Neuron (in vitro differentiated cells): ENCODE results near the gene SPAST.
A peak's percentile ranks its signal among the peaks of the same experiment; 100 is the strongest.
"Not testable (repeated sequence)": the region's sequence is repeated elsewhere in the genome, so short reads cannot be mapped to it uniquely, and the experiment has no call there.

Experiments used
- H2AFZ ChIP-seq: one replicate; pipeline ENCODE4 v1.6.1; 2013; ENCODE audit warnings: low read depth, mild to moderate bottlenecking, inconsistent platforms, low read length, moderate library complexity
- H3K27me3 ChIP-seq: one replicate; pipeline ENCODE4 v1.6.1; 2013; ENCODE audit warnings: low read length; ENCODE audit not compliant: insufficient read depth
- H3K36me3 ChIP-seq: one replicate; pipeline ENCODE4 v1.6.1; 2013; ENCODE audit warnings: low read length; ENCODE audit not compliant: insufficient read depth
- H3K4me1 ChIP-seq: one replicate; pipeline ENCODE4 v1.6.1; 2013; ENCODE audit warnings: low read length; ENCODE audit not compliant: insufficient read depth
- H3K4me3 ChIP-seq: 2 replicates; pipeline ENCODE4 v1.5.1; 2013; ENCODE audit warnings: mild to moderate bottlenecking, low read length, moderate library complexity
- H3K9me3 ChIP-seq: one replicate; pipeline ENCODE4 v1.6.1; 2013; ENCODE audit warnings: low read length

The SPAST gene

GRCh38 chr2:32063310-32064020 lies at the start of gene SPAST:
Gene SPAST, plus strand, starts transcription at chr2:32063556. Its CDS starts 276 bp downstream, at chr2:32063832.
- Histone ChIP-seq H3K36me3 (peaks cover 5% of the 10 kb centered on the region), H3K4me1 (peaks cover 20% of the 10 kb centered on the region), H3K27me3 (no peaks in the 10 kb centered on the region), H2AFZ (peak within 1 kb of the TSS; percentile 82), H3K4me3 (peak within 1 kb of the TSS; percentile 77), H3K9me3 (no peaks in the 10 kb centered on the region)

DNA sequence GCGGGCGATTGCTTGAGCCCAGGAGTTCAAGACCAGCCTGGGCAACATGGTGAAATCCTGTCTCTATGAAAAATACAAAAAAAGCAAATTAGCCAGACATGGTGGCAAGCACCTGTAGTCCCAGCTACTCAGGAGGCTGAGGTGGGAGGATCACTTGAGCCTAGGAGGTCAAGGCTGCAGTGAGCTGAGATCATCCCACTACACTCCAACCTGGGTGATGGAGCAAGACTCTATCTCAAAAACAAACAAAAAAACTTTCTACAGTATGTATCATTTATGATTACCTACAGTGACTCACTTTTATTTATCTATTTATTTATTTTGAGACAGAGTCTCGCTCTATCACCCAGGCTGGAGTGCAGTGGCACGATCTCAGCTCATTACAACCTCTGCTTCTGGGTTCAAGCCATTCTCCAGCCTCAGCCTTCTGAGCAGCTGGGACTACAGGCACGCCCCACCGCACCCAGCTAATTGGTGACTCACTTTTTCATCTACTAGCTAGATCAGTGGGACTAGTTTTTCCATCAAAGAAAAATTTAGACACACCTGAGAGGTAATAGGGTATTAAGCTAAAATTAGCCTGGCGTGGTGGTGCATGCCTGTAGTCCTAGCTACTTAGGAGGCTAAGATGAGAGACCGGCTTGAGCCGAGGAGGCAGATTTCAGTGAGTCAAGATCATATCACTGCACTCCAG lies 44.4 kb upstream of the SPAST start:
- not testable (repeated sequence) for H2AFZ ChIP-seq, H3K9me3 ChIP-seq, H3K4me1 ChIP-seq, H3K4me3 ChIP-seq, H3K27me3 ChIP-seq
- H3K36me3 ChIP-seq: peaks cover 38% of the 10 kb centered on the region

- H3K36me3 ChIP-seq: peaks cover 34% of the 10 kb centered on the region
- not testable (repeated sequence) for H2AFZ ChIP-seq, H3K27me3 ChIP-seq, H3K9me3 ChIP-seq, H3K4me1 ChIP-seq, H3K4me3 ChIP-seq
These were observed 29.0 kb upstream of the SPAST start for GRCh38 chr2:32034198-32034887.

DNA sequence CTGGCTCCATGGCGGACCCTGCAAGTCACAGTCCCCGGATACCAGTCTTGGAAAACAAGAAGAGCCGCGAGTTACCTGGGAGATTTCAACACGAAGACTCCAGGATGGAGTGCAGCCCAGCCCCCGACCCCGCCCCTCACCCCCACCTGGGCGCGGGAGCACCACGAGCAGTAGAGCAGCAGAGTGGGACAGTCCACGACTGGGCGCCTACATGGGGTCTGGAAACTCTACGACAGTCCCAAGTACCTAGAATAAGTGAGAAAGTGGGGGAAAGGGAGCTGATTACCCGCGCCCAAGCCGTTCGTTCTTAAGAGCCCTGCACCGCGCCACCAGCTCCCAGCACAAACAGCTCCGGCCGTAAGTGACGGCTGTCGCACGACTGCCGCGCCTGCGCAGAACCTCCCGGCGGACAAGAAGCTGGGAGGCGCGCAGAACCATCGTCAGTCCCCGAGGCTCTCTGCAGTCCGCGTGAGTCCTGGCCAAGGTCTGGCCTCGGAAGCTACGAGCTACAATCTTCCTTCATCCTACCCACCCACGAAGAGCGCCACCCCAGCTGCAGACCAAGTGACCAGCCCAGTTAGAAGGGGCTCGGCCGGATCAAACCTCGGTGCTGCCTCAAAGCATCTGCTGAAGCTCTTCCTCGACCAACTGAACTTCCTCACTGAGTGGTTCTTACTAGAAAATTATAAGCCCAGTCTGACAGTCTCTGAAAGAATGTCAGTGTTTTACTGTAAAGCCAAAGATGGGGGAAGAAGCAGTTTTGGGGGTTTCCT lies 23.7 kb upstream of the SPAST start, which contains the start of gene DPY30:
Gene DPY30 (minus strand): TSS at position 359 of the 773 bp plus-strand sequence. CDS start 349 bp downstream, at position 10.
- Histone ChIP-seq H3K4me3 (peak within 1 kb of the TSS; percentile 82), H3K9me3 (no peaks in the 10 kb centered on the region), H2AFZ (peak within 1 kb of the TSS; percentile 46), H3K4me1 (peaks cover 5% of the 10 kb centered on the region), H3K36me3 (peaks cover 10% of the 10 kb centered on the region), H3K27me3 (no peaks in the 10 kb centered on the region)

DNA sequence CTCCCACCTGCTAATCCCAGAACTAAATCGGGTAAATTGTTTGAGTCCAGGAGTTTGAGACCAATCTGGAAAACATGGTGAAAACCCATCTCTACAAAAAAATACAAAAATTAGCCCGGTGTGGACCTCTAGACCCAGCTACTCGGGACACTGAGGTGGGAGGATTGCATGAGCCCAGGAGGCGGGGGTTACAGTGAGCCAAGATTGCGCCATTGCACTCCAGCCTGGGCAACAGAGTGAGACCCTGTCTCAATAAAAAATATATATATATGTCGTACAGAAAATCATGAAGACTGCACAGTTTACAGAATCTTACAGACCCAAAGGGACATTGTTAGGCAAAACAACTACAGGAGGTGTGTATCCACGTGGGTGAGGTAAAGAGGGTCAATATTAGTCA lies 19.8 kb upstream of the SPAST start:
- H3K27me3 ChIP-seq: no peaks in the 10 kb centered on the region
- H2AFZ ChIP-seq: no peak overlapping the region
- no peak overlapping the region for H3K4me3 ChIP-seq
- H3K4me1 ChIP-seq: peaks cover 4% of the 10 kb centered on the region
- no peaks in the 10 kb centered on the region for H3K36me3 ChIP-seq
- no peaks in the 10 kb centered on the region for H3K9me3 ChIP-seq

DNA sequence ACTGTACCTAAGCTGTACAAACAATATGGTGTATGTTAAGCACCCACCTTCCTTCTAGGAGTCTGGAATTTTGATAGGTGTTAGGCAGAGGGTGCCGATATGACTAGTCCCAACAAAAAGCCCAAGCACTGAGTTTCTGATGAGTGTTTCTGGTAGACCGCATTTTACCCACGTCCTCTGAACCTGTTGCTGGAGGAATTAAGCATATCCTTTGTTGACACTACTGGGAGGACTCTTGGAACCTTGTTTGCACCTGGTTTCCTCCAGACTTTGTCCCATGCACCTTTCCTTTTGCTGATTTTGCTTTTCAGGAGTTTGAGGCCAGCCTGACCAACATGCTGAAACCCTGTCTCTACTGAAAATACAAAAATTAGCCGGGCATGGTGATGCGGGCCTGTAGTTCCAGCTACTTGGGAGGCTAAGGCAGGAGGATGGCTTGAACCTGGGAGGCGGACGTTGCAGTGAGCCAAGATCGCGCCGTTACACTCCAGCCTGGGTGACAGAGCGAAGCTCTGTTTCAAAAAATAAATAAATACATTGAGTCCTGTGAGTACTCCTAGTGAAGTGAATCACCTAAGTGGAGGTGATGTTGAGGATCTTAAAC lies 11.4 kb upstream of the SPAST start:
- no peaks in the 10 kb centered on the region for H3K36me3 ChIP-seq
- H2AFZ ChIP-seq: no peak overlapping the region
- no peak overlapping the region for H3K4me3 ChIP-seq
- no peaks in the 10 kb centered on the region for H3K9me3 ChIP-seq
- no peaks in the 10 kb centered on the region for H3K4me1 ChIP-seq
- no peaks in the 10 kb centered on the region for H3K27me3 ChIP-seq

GRCh38 chr2:32054583-32054982 lies 8.8 kb upstream of the SPAST start:
- H2AFZ ChIP-seq, H3K4me3 ChIP-seq, H3K36me3 ChIP-seq, H3K9me3 ChIP-seq, H3K4me1 ChIP-seq, H3K27me3 ChIP-seq: not testable (repeated sequence)

DNA sequence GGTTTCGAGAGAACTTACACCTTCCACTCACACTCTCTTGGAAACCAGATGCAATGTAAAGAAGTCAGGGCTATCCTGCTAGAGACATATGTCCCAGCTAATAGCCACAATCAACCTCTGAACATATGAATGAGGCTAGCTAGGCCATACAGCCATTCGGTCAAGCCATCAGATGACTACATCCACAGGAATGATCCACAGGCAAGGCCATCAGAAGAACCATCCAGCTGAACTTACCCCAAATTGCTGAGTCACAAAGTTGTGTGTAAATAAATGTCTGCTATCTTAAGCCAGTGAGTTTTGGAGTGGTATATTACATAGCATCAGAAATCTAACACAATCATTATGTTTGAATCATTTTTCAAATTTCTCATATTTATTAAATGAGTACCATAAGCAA lies 5.2 kb upstream of the SPAST start:
- Histone ChIP-seq H3K4me1 (peaks cover 5% of the 10 kb centered on the region), H2AFZ (no peak overlapping the region), H3K36me3 (no peaks in the 10 kb centered on the region), H3K27me3 (no peaks in the 10 kb centered on the region), H3K9me3 (no peaks in the 10 kb centered on the region), H3K4me3 (no peak overlapping the region)

DNA sequence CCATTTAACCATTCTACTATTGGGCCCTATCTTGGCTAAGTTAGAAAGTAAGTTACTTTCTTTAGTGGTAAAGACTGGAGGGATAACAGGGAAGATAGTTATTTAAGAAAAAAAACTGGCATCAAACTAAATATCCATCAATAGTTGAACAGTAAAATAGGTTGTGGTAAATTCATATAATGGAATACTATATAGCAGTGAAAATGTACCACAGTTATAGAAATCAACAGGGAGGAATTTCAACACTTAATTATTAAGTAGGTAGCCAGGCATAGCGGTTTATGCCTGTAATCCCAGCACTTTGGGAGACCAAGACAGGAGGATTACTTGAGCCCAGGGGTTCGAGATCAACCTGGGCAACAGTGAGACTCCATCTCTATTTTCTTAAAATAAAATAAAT lies 3.1 kb upstream of the SPAST start:
- H3K9me3 ChIP-seq: no peaks in the 10 kb centered on the region
- no peak overlapping the region for H3K4me3 ChIP-seq
- no peaks in the 10 kb centered on the region for H3K27me3 ChIP-seq
- H3K4me1 ChIP-seq: peaks cover 13% of the 10 kb centered on the region
- H2AFZ ChIP-seq: no peak overlapping the region
- no peaks in the 10 kb centered on the region for H3K36me3 ChIP-seq

- H3K9me3 ChIP-seq: no peaks in the 10 kb centered on the region
- H3K4me1 ChIP-seq: peaks cover 20% of the 10 kb centered on the region
- no peaks in the 10 kb centered on the region for H3K27me3 ChIP-seq
- H3K36me3 ChIP-seq: peaks cover 2% of the 10 kb centered on the region
- no peak overlapping the region for H2AFZ ChIP-seq
- no peak overlapping the region for H3K4me3 ChIP-seq
These were observed 1.9 kb upstream of the SPAST start for GRCh38 chr2:32061430-32061829.

- H3K4me3 ChIP-seq: peak overlapping the region; percentile 77
- H2AFZ ChIP-seq: peak overlapping the region; percentile 82
- H3K9me3 ChIP-seq: no peaks in the 10 kb centered on the region
- peaks cover 4% of the 10 kb centered on the region for H3K36me3 ChIP-seq
- H3K4me1 ChIP-seq: peaks cover 20% of the 10 kb centered on the region
- no peaks in the 10 kb centered on the region for H3K27me3 ChIP-seq
These were observed 1.1 kb upstream of the SPAST start for GRCh38 chr2:32061973-32062861.
